ENCODE results near the gene TBCCD1.

The TBCCD1 gene

GRCh38 chr3:186497608-186498007 lies 69.5 kb downstream of the TBCCD1 start:
- no peak overlapping the region for H3K27ac ChIP-seq
- peaks cover 5 to 24% (median 16%) of the 10 kb centered on the region in 11 experiments; a peak in 18 of 22 replicates for H3K9me3 ChIP-seq (replicated peaks in 1 of 11)
- H3K4me2 ChIP-seq: no peak overlapping the region
- 0 out of 20 replicates have a peak, but pooled peaks cover 0 to 2% (median 0%) of the 10 kb centered on the region in 10 experiments for H3K4me1 ChIP-seq
- no peaks in the 10 kb centered on the region for H3K27me3 ChIP-seq
- no peak for TF ChIP-seq Cebpa-rat (IDR thresholded peaks at IDR 0.05)
- H3K36me3 ChIP-seq: no peaks in the 10 kb centered on the region
- no peaks in the 10 kb centered on the region for H4K20me1 ChIP-seq
- no peak overlapping the region for H3K4me3 ChIP-seq
- H3K9ac ChIP-seq: no peak overlapping the region

GRCh38 chr3:186496635-186497034 lies 70.5 kb downstream of the TBCCD1 start:
- Histone ChIP-seq H3K27ac (no peak overlapping the region), H3K27me3 (no peaks in the 10 kb centered on the region), H3K9me3 (replicated peaks in 1 of 11) (peaks cover 5 to 24% (median 16%) of the 10 kb centered on the region in 11 experiments; a peak in 18 of 22 replicates), H3K4me2 (no peak overlapping the region), H3K4me1 (no peaks in the 10 kb centered on the region), H3K36me3 (no peaks in the 10 kb centered on the region), H3K9ac (no peak overlapping the region), H4K20me1 (no peaks in the 10 kb centered on the region), H3K4me3 (no peak overlapping the region)
- TF ChIP-seq Cebpa-rat (IDR thresholded peaks at IDR 0.05): no peak
